GM12864 (cell line): ENCODE data around the gene CDH2.

ENCODE experiments used
- DNase-seq: peaks from one replicate; pipeline ENCODE4 v3.0.0-alpha.2; 2011; ENCODE audit warnings: low read depth
- H3K4me3 ChIP-seq: 2 replicates; pipeline ENCODE4 v1.5.1; 2011; ENCODE audit warnings: mild to moderate bottlenecking, low read depth, low read length, control low read depth
- TF ChIP-seq, protein P1 (sequence below): IDR thresholded peaks from 2 replicates; pipeline ENCODE4 v1.5.1; 2011; ENCODE audit warnings: low read depth, mild to moderate bottlenecking, moderate library complexity, low read length, control low read depth, inconsistent platforms; ENCODE audit errors: missing control alignments

Gene CDH2

GRCh38 chr18:28178720-28179119 is 1.8 kb upstream of the CDH2 start:
- TF ChIP-seq, protein P1, sequence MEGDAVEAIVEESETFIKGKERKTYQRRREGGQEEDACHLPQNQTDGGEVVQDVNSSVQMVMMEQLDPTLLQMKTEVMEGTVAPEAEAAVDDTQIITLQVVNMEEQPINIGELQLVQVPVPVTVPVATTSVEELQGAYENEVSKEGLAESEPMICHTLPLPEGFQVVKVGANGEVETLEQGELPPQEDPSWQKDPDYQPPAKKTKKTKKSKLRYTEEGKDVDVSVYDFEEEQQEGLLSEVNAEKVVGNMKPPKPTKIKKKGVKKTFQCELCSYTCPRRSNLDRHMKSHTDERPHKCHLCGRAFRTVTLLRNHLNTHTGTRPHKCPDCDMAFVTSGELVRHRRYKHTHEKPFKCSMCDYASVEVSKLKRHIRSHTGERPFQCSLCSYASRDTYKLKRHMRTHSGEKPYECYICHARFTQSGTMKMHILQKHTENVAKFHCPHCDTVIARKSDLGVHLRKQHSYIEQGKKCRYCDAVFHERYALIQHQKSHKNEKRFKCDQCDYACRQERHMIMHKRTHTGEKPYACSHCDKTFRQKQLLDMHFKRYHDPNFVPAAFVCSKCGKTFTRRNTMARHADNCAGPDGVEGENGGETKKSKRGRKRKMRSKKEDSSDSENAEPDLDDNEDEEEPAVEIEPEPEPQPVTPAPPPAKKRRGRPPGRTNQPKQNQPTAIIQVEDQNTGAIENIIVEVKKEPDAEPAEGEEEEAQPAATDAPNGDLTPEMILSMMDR: no peak
- H3K4me3 ChIP-seq: no peak overlapping the region
- DNase-seq: no peak

GRCh38 chr18:28177828-28178635 is 1.1 kb upstream of the CDH2 start:
- no peak overlapping the region for H3K4me3 ChIP-seq
- TF ChIP-seq, protein P1: no peak
- DNase-seq: no peak

DNA sequence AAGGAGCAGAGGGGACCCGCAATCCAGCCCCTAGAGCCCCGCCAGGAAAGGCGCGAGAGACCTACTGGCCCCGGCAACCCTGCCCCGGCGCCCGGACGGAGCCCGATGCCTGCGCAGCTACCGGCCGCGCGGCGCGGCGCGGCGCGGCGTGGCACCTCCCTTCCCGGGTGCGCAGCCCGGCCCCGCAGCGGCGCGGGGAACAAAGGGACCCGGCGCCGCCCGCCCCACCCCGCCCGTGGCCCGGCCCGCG is 307 bp downstream of the CDH2 start:
- no peak for DNase-seq
- no peak overlapping the region for H3K4me3 ChIP-seq
- TF ChIP-seq, protein P1: no peak

GRCh38 chr18:28175930-28176697 is 816 bp downstream of the CDH2 start:
- no peak for DNase-seq
- TF ChIP-seq, protein P1: no peak
- no peak overlapping the region for H3K4me3 ChIP-seq

GRCh38 chr18:28175150-28175929 is 1.6 kb downstream of the CDH2 start:
- H3K4me3 ChIP-seq: no peak overlapping the region
- no peak for DNase-seq
- TF ChIP-seq, protein P1: no peak

DNA sequence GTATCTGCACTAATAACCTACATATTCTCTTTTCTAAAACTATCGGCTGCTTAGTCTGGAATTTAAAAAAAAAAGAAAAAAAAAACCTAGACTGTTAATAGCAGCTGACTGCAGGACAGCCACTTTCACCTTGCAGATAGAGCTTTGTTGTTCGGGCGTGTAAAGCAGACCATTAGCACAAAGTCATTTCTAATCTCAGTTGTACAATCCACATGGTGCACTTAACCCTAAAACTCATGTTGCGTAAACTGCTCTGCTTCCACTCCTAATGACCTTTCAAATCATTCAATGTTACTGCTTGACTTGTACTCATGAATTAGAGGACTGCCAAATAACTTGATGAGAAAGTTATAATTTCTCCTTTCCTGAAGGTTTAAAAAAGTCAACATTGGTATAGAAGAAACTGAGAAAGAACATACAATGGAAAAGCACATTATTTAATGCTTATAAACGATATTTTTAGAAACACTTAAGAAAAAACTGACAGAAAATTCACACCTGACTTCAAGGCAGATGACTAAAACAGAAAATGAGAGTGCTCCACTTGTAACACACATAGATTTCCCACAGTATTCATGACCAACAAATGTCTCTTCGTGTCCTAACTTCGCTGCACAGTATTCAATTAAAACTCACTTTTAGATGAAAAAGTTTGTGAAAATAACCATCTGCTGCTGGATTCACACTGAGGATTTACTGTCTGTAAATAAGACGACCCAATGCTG is 2.6 kb downstream of the CDH2 start:
- TF ChIP-seq, protein P1: no peak
- no peak overlapping the region for H3K4me3 ChIP-seq
- DNase-seq: no peak
